Measurements from ENCODE around the gene PTCHD4. TPM values are rescaled to one million over a fixed set of nuclear protein-coding genes. Genes with fewer than 3 reads are reported as not detected.
"Not testable (repeated sequence)": the region's sequence is repeated elsewhere in the genome, so short reads cannot be mapped to it uniquely, and the experiment has no call there.

PTCHD4 gene
- total RNA-seq, 2 experiments from 2014 or later = not detected

GRCh38 chr6:48116699-48117645 lies 6.0 kb upstream of the PTCHD4 start:
- Mint-ChIP-seq H3K4me1 (no peaks in the 10 kb centered on the region), H3K27me3 (no peaks in the 10 kb centered on the region), H3K4me3 (no peak overlapping the region), H3K36me3 (ENCODE audit: low read depth) (no peaks in the 10 kb centered on the region), H3K9me3 (no peaks in the 10 kb centered on the region), H3K27ac (no peak overlapping the region)
- ChIA-PET CTCF (no interaction called here), POLR2A (interaction anchor here (0.6 kb wide), 1 partner anchor 414 kb away, joined by 4 read pairs; no protein-coding TSS in a partner anchor)
- no peak for DNase-seq

- H3K9me3 Mint-ChIP-seq = no peaks in the 10 kb centered on the region
- H3K4me1 Mint-ChIP-seq = no peaks in the 10 kb centered on the region
- CTCF ChIA-PET = no interaction called here
- no peak overlapping the region for H3K27ac Mint-ChIP-seq
- no peak for DNase-seq
- no peaks in the 10 kb centered on the region for H3K36me3 Mint-ChIP-seq (ENCODE audit: low read depth)
- no peaks in the 10 kb centered on the region for H3K27me3 Mint-ChIP-seq
- H3K4me3 Mint-ChIP-seq = no peak overlapping the region
- POLR2A ChIA-PET = no interaction called here
These were observed 2.1 kb upstream of the PTCHD4 start for GRCh38 chr6:48113130-48113529.

GRCh38 chr6:48111575-48111974 lies 578 bp upstream of the PTCHD4 start:
- H3K36me3 Mint-ChIP-seq (ENCODE audit: low read depth) = no peaks in the 10 kb centered on the region
- no peak overlapping the region for H3K4me3 Mint-ChIP-seq
- no peak for DNase-seq
- no peaks in the 10 kb centered on the region for H3K4me1 Mint-ChIP-seq
- POLR2A ChIA-PET = no interaction called here
- H3K27ac Mint-ChIP-seq = no peak overlapping the region
- CTCF ChIA-PET = no interaction called here
- no peaks in the 10 kb centered on the region for H3K27me3 Mint-ChIP-seq
- no peaks in the 10 kb centered on the region for H3K9me3 Mint-ChIP-seq

- no peaks in the 10 kb centered on the region for H3K27me3 Mint-ChIP-seq
- H3K4me1 Mint-ChIP-seq = no peaks in the 10 kb centered on the region
- H3K36me3 Mint-ChIP-seq (ENCODE audit: low read depth) = no peaks in the 10 kb centered on the region
- ChIA-PET CTCF (no interaction called here), POLR2A (no interaction called here)
- DNase-seq = no peak
- H3K27ac Mint-ChIP-seq = no peak overlapping the region
- H3K4me3 Mint-ChIP-seq = no peak overlapping the region
- no peaks in the 10 kb centered on the region for H3K9me3 Mint-ChIP-seq
These were observed 408 bp downstream of the PTCHD4 start for GRCh38 chr6:48110436-48111142.

GRCh38 chr6:48109944-48110343 lies 1.1 kb downstream of the PTCHD4 start:
- H3K36me3 Mint-ChIP-seq (ENCODE audit: low read depth) = no peaks in the 10 kb centered on the region
- ChIA-PET POLR2A (no interaction called here), CTCF (no interaction called here)
- H3K27ac Mint-ChIP-seq = no peak overlapping the region
- DNase-seq = no peak
- no peaks in the 10 kb centered on the region for H3K9me3 Mint-ChIP-seq
- no peaks in the 10 kb centered on the region for H3K4me1 Mint-ChIP-seq
- H3K4me3 Mint-ChIP-seq = no peak overlapping the region
- H3K27me3 Mint-ChIP-seq = no peaks in the 10 kb centered on the region

- CTCF ChIA-PET; H3K4me1 Mint-ChIP-seq; H3K4me3 Mint-ChIP-seq; H3K36me3 Mint-ChIP-seq (ENCODE audit: low read depth); H3K9me3 Mint-ChIP-seq; DNase-seq; H3K27ac Mint-ChIP-seq; H3K27me3 Mint-ChIP-seq: not testable (repeated sequence)
- POLR2A ChIA-PET = interaction anchor here (0.6 kb wide), 1 partner anchor 455 kb away, joined by 4 read pairs; no protein-coding TSS in a partner anchor
These were observed 8.4 kb downstream of the PTCHD4 start for GRCh38 chr6:48102476-48103195.

GRCh38 chr6:48101290-48101689 lies 9.7 kb downstream of the PTCHD4 start:
- no peak overlapping the region for H3K27ac Mint-ChIP-seq
- no peaks in the 10 kb centered on the region for H3K4me1 Mint-ChIP-seq
- H3K36me3 Mint-ChIP-seq (ENCODE audit: low read depth) = no peaks in the 10 kb centered on the region
- H3K27me3 Mint-ChIP-seq = no peaks in the 10 kb centered on the region
- no peaks in the 10 kb centered on the region for H3K9me3 Mint-ChIP-seq
- H3K4me3 Mint-ChIP-seq = no peak overlapping the region
- ChIA-PET CTCF (no interaction called here), POLR2A (no interaction called here)
- no peak for DNase-seq

GRCh38 chr6:48100588-48100895 lies 10.5 kb downstream of the PTCHD4 start:
- DNase-seq = no peak
- Mint-ChIP-seq H3K27me3 (no peaks in the 10 kb centered on the region), H3K27ac (no peak overlapping the region), H3K36me3 (ENCODE audit: low read depth) (no peaks in the 10 kb centered on the region), H3K9me3 (no peaks in the 10 kb centered on the region), H3K4me3 (no peak overlapping the region), H3K4me1 (no peaks in the 10 kb centered on the region)
- ChIA-PET CTCF (no interaction called here), POLR2A (no interaction called here)

- H3K36me3 Mint-ChIP-seq (ENCODE audit: low read depth) = no peaks in the 10 kb centered on the region
- ChIA-PET CTCF (no interaction called here), POLR2A (no interaction called here)
- no peaks in the 10 kb centered on the region for H3K4me1 Mint-ChIP-seq
- H3K27ac Mint-ChIP-seq = no peak overlapping the region
- no peak for DNase-seq
- no peaks in the 10 kb centered on the region for H3K9me3 Mint-ChIP-seq
- no peaks in the 10 kb centered on the region for H3K27me3 Mint-ChIP-seq
- H3K4me3 Mint-ChIP-seq = no peak overlapping the region
These were observed 11.0 kb downstream of the PTCHD4 start for GRCh38 chr6:48099713-48100587.

- no peak for DNase-seq
- POLR2A ChIA-PET = no interaction called here
- Mint-ChIP-seq H3K36me3 (ENCODE audit: low read depth) (no peaks in the 10 kb centered on the region), H3K27ac (no peak overlapping the region), H3K4me1 (no peaks in the 10 kb centered on the region), H3K27me3 (no peaks in the 10 kb centered on the region), H3K4me3 (no peak overlapping the region), H3K9me3 (no peaks in the 10 kb centered on the region)
- CTCF ChIA-PET = no interaction called here
These were observed 12.1 kb downstream of the PTCHD4 start for GRCh38 chr6:48098923-48099322.

- no peaks in the 10 kb centered on the region for H3K4me1 Mint-ChIP-seq
- CTCF ChIA-PET = no interaction called here
These were observed 18.3 kb downstream of the PTCHD4 start for GRCh38 chr6:48092550-48093217.

GRCh38 chr6:48090546-48090945 lies 20.5 kb downstream of the PTCHD4 start:
- Mint-ChIP-seq H3K4me3 (no peak overlapping the region), H3K9me3 (no peaks in the 10 kb centered on the region), H3K27ac (no peak overlapping the region), H3K4me1 (no peaks in the 10 kb centered on the region), H3K27me3 (no peaks in the 10 kb centered on the region), H3K36me3 (ENCODE audit: low read depth) (no peaks in the 10 kb centered on the region)
- no peak for DNase-seq
- ChIA-PET POLR2A (no interaction called here), CTCF (no interaction called here)

More at GRCh38 chr6:48092550-48093217, 18.3 kb downstream of the PTCHD4 start:
- no peaks in the 10 kb centered on the region for H3K9me3 Mint-ChIP-seq
- no peak for DNase-seq
- H3K4me3 Mint-ChIP-seq = no peak overlapping the region
- no peak overlapping the region for H3K27ac Mint-ChIP-seq
- POLR2A ChIA-PET = no interaction called here
- no peaks in the 10 kb centered on the region for H3K36me3 Mint-ChIP-seq (ENCODE audit: low read depth)
- H3K27me3 Mint-ChIP-seq = no peaks in the 10 kb centered on the region

All from activated CD4-positive, alpha-beta T cell treated with anti-CD3 and anti-CD28 coated beads, Interleukin-2, amount 10 ng/mL, durations not matched to agents 7 days and 5 days (primary cell).